ENCODE data around the gene PCDH9. TPM values are rescaled to one million over a fixed set of nuclear protein-coding genes. Genes with fewer than 3 reads are reported as not detected.

The PCDH9 gene
- total RNA-seq, 1 donor from 2014 or later: 1.7 TPM

DNA sequence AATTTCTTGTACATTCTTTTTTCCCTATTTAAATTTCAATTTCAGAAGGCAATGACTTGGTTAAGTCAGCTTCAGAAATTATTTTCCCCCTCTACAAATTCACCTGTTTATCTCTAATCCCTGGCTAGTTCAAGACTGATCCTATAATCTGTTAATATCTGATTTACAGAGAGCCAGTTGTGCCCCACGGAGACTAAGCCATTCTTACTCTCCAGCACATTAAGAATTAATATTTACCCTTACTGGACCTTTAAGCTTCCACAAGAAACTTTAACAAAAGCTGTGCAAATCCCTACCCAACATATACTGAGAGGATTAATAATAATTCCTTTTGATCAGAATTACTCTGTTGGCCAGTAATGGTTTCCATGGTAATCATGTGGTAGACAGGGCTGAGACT is 786.2 kb downstream of the PCDH9 start:
- Mint-ChIP-seq H3K27ac (no peak overlapping the region), H3K9me3 (ENCODE audit: low read depth) (no peaks in the 10 kb centered on the region), H3K36me3 (ENCODE audit: insufficient read depth) (no peaks in the 10 kb centered on the region), H3K27me3 (no peaks in the 10 kb centered on the region), H3K4me1 (ENCODE audit: low read depth) (no peaks in the 10 kb centered on the region), H3K4me3 (ENCODE audit: low read depth) (no peak overlapping the region)
- no peak for DNase-seq (ENCODE audit: low spot score, unreplicated experiment)
- TF ChIP-seq, protein P1, sequence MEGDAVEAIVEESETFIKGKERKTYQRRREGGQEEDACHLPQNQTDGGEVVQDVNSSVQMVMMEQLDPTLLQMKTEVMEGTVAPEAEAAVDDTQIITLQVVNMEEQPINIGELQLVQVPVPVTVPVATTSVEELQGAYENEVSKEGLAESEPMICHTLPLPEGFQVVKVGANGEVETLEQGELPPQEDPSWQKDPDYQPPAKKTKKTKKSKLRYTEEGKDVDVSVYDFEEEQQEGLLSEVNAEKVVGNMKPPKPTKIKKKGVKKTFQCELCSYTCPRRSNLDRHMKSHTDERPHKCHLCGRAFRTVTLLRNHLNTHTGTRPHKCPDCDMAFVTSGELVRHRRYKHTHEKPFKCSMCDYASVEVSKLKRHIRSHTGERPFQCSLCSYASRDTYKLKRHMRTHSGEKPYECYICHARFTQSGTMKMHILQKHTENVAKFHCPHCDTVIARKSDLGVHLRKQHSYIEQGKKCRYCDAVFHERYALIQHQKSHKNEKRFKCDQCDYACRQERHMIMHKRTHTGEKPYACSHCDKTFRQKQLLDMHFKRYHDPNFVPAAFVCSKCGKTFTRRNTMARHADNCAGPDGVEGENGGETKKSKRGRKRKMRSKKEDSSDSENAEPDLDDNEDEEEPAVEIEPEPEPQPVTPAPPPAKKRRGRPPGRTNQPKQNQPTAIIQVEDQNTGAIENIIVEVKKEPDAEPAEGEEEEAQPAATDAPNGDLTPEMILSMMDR (IDR thresholded peaks at IDR 0.05; ENCODE audit: unreplicated experiment): no peak

DNA sequence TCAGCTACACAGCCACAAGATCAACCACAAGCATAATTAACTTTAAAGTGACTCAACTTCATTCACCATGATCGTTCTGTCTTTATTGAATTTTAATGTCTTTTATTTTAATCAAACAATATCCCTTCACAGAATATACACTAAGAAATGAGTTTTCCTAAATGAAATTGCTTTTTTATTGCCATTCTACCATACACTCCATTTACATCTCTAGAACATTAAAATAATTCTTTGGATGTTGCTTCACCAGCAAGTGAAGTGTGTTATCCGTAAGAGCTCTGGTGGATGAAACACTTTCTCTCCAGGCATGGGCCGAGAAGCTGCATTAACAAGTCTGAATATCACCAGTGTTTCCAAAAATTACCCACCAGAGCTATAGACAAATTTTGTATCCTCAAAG is 789.2 kb downstream of the PCDH9 start:
- Mint-ChIP-seq H3K36me3 (ENCODE audit: insufficient read depth) (no peaks in the 10 kb centered on the region), H3K4me3 (ENCODE audit: low read depth) (no peak overlapping the region), H3K27me3 (no peaks in the 10 kb centered on the region), H3K9me3 (ENCODE audit: low read depth) (no peaks in the 10 kb centered on the region), H3K4me1 (ENCODE audit: low read depth) (no peaks in the 10 kb centered on the region), H3K27ac (no peak overlapping the region)
- TF ChIP-seq, protein P1 (IDR thresholded peaks at IDR 0.05; ENCODE audit: unreplicated experiment): no peak
- no peak for DNase-seq (ENCODE audit: low spot score, unreplicated experiment)

DNA sequence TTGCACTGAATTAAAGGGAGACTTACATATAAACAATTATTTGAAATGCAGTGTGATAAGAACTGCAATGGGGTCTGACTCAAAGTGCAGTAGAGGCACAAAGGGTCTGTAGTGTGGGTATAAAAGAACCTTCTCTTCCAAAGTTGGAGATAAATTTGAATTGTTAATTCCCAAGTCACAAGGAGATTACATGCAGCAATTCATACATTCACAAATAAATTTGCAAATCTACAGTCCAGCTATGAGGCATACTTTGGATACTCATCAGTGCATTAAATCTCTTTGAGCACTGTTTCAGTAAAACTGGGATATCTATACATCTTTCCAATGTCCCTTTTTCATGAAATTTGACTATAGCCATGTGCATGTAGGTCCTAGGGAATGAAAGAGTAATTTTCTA is 799.4 kb downstream of the PCDH9 start:
- no peaks in the 10 kb centered on the region for H3K4me1 Mint-ChIP-seq (ENCODE audit: low read depth)
- H3K4me3 Mint-ChIP-seq (ENCODE audit: low read depth): no peak overlapping the region
- H3K9me3 Mint-ChIP-seq (ENCODE audit: low read depth): no peaks in the 10 kb centered on the region
- TF ChIP-seq, protein P1 (IDR thresholded peaks at IDR 0.05; ENCODE audit: unreplicated experiment): no peak
- H3K36me3 Mint-ChIP-seq (ENCODE audit: insufficient read depth): no peaks in the 10 kb centered on the region
- no peak for DNase-seq (ENCODE audit: low spot score, unreplicated experiment)
- no peak overlapping the region for H3K27ac Mint-ChIP-seq
- H3K27me3 Mint-ChIP-seq: no peaks in the 10 kb centered on the region

DNA sequence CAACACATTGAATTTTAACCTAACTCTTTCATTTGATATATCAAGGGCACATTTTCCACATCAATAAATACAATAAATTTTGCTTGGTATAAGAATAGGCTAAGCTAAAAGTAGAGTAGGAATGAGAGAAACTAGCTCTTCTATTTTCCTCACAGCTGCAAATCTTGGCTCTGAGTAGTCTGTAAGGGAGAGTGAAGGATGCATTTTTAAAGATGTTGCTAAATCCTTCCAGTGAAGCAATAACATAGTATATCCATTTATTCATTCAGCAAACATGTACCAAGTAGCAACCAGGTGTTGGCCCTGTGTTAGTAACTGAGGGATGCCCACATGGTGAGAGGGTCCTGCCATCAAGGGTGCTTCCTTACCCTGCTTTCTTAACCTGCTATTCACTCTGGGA is 799.9 kb downstream of the PCDH9 start:
- Mint-ChIP-seq H3K27me3 (no peaks in the 10 kb centered on the region), H3K9me3 (ENCODE audit: low read depth) (no peaks in the 10 kb centered on the region), H3K4me3 (ENCODE audit: low read depth) (no peak overlapping the region), H3K27ac (no peak overlapping the region), H3K36me3 (ENCODE audit: insufficient read depth) (no peaks in the 10 kb centered on the region), H3K4me1 (ENCODE audit: low read depth) (no peaks in the 10 kb centered on the region)
- DNase-seq (ENCODE audit: low spot score, unreplicated experiment): no peak
- TF ChIP-seq, protein P1 (IDR thresholded peaks at IDR 0.05; ENCODE audit: unreplicated experiment): no peak

DNA sequence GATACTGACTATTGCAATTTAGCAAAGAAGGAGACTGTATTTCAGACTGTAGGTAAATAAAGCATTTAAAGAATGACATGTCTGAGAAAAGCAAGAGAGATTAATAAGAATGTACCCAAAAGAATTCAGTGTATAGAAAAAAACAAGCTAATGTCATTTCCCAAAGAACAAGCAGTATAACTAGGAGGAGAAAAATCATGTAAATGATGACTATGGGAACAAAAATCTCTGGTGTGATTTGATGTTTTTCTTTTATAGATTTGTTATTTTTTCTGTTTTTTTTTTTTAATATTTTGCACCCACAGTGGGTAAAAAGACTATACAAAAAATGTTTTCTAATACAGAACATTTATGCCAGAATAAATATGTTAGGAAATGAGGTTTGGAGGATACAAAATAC is 801.0 kb downstream of the PCDH9 start:
- Mint-ChIP-seq H3K9me3 (ENCODE audit: low read depth) (no peaks in the 10 kb centered on the region), H3K36me3 (ENCODE audit: insufficient read depth) (no peaks in the 10 kb centered on the region), H3K27me3 (no peaks in the 10 kb centered on the region), H3K4me1 (ENCODE audit: low read depth) (no peaks in the 10 kb centered on the region), H3K4me3 (ENCODE audit: low read depth) (no peak overlapping the region), H3K27ac (no peak overlapping the region)
- TF ChIP-seq, protein P1 (IDR thresholded peaks at IDR 0.05; ENCODE audit: unreplicated experiment): no peak
- DNase-seq (ENCODE audit: low spot score, unreplicated experiment): no peak
